Activated T-helper 2 cell treated with anti-CD3 and anti-CD28 coated beads, Interferon-gamma antibody, Interleukin-2, Interleukin-4, amounts not matched to agents 10 μg/mL and 5 μg/mL and 100 μg/mL, durations not matched to agents 14 hours and 24 hours and 36 hours (primary cell): ENCODE results near the gene IFIT3. TPM values are rescaled to one million over a fixed set of nuclear protein-coding genes. Genes with fewer than 3 reads are reported as not detected.
"Not testable (repeated sequence)": the region's sequence is repeated elsewhere in the genome, so short reads cannot be mapped to it uniquely, and the experiment has no call there.

Experiments used
- DNase-seq: peaks from one replicate; pipeline ENCODE4 v3.0.0; 2021; ENCODE audit warnings: low spot score
- H3K27ac Mint-ChIP-seq: one replicate; pipeline ENCODE4 v1.8.0; 2021; ENCODE audit warnings: mixed read lengths
- H3K27me3 Mint-ChIP-seq: one replicate; pipeline ENCODE4 v1.8.0; 2021; ENCODE audit warnings: low read depth, mixed read lengths
- H3K36me3 Mint-ChIP-seq: one replicate; pipeline ENCODE4 v1.8.0; 2021; ENCODE audit warnings: low read depth, mixed read lengths
- H3K4me1 Mint-ChIP-seq: one replicate; pipeline ENCODE4 v1.8.0; 2021; ENCODE audit warnings: low read depth, mixed read lengths
- H3K4me3 Mint-ChIP-seq: one replicate; pipeline ENCODE4 v1.8.0; 2021; ENCODE audit warnings: low read depth, mild to moderate bottlenecking, moderate library complexity, mixed read lengths
- H3K9me3 Mint-ChIP-seq: one replicate; pipeline ENCODE4 v1.8.0; 2021; ENCODE audit warnings: mixed read lengths
- intact Hi-C: fragments of 100-400 bp; cut with micrococcal nuclease; formaldehyde crosslinking; loops from one replicate; pipeline ENCODE4 v1.15.1; 2023
- total RNA-seq: library from RNA; stranded (reverse); gene quantifications from 2 replicates; pipeline ENCODE4 v1.2.3, GENCODE V29; 2022

IFIT3 gene
- total RNA-seq, 1 donor from 2014 or later: 0.94 TPM

- H3K4me1 Mint-ChIP-seq: peaks cover 15% of the 10 kb centered on the region
- H3K36me3 Mint-ChIP-seq: peaks cover 16% of the 10 kb centered on the region
- H3K4me3 Mint-ChIP-seq: no peak overlapping the region
- H3K27ac Mint-ChIP-seq: no peak overlapping the region
- H3K9me3 Mint-ChIP-seq: no peaks in the 10 kb centered on the region
- intact Hi-C loops: no loop called here
- H3K27me3 Mint-ChIP-seq: peaks cover 17% of the 10 kb centered on the region
- DNase-seq: no peak
Measured at GRCh38 chr10:89306434-89307268, 21.1 kb upstream of the IFIT3 start.

- Mint-ChIP-seq H3K4me1 (peaks cover 9% of the 10 kb centered on the region), H3K9me3 (no peaks in the 10 kb centered on the region), H3K4me3 (no peak overlapping the region), H3K36me3 (peaks cover 16% of the 10 kb centered on the region), H3K27ac (no peak overlapping the region), H3K27me3 (peaks cover 22% of the 10 kb centered on the region)
- intact Hi-C loops: no loop called here
- DNase-seq: no peak
Measured at GRCh38 chr10:89307269-89307577, 20.6 kb upstream of the IFIT3 start.

DNA sequence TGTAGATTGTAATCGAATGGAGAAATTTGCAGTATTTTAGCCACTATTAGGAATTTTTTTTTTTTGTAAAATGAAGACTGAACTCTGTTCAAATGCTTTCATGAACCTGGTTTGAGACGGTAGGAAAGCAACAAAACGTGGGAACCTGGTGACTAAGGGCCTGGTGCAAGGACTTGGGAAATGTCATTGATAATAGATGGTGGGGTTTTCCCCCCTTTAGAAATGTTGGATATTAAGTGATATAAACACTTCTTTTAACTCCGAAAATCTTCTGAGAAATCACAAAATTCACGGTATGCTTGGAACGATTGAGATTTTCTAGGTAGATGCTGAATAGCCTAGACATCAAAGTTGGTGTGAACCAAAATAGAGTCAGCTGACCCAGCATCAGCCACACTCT is 19.5 kb upstream of the IFIT3 start:
- no peak overlapping the region for H3K27ac Mint-ChIP-seq
- H3K9me3 Mint-ChIP-seq: no peaks in the 10 kb centered on the region
- peaks cover 16% of the 10 kb centered on the region for H3K36me3 Mint-ChIP-seq
- no peak for DNase-seq
- intact Hi-C loops: no loop called here
- no peak overlapping the region for H3K4me3 Mint-ChIP-seq
- H3K27me3 Mint-ChIP-seq: peaks cover 22% of the 10 kb centered on the region
- peaks cover under 1% of the 10 kb centered on the region for H3K4me1 Mint-ChIP-seq

DNA sequence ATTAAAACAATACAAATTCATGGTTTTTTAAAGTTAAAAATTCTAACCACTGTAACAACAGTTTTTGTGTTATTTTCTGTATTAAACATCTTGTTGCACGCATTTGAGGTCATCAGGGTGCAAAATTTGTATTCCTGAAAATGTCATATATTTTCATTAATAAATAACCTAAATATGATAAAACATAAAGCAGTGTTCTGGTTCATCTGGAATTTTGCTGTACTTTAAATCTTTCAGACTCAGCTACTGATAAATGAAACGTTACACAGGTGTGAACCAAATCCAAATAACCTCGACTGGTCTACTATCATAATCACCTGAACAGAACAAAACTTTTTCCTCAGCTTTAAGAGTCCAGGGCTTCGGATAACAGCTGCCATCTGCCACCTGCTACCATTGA is 19.1 kb upstream of the IFIT3 start:
- Mint-ChIP-seq H3K27ac (no peak overlapping the region), H3K4me1 (no peaks in the 10 kb centered on the region), H3K36me3 (peaks cover 16% of the 10 kb centered on the region), H3K4me3 (no peak overlapping the region), H3K9me3 (no peaks in the 10 kb centered on the region), H3K27me3 (peaks cover 24% of the 10 kb centered on the region)
- DNase-seq: no peak
- intact Hi-C loops: no loop called here

- Mint-ChIP-seq H3K4me1 (no peaks in the 10 kb centered on the region), H3K27me3 (peaks cover 19% of the 10 kb centered on the region), H3K9me3 (no peaks in the 10 kb centered on the region), H3K4me3 (no peak overlapping the region), H3K36me3 (peaks cover 16% of the 10 kb centered on the region), H3K27ac (no peak overlapping the region)
- intact Hi-C loops: no loop called here
- no peak for DNase-seq
Measured at GRCh38 chr10:89309156-89310055, 18.4 kb upstream of the IFIT3 start.

GRCh38 chr10:89310056-89310893 is 17.5 kb upstream of the IFIT3 start:
- Mint-ChIP-seq H3K9me3 (no peaks in the 10 kb centered on the region), H3K27me3 (peaks cover 17% of the 10 kb centered on the region), H3K27ac (no peak overlapping the region), H3K36me3 (peaks cover 16% of the 10 kb centered on the region), H3K4me1 (no peaks in the 10 kb centered on the region), H3K4me3 (no peak overlapping the region)
- no peak for DNase-seq
- intact Hi-C loops: no loop called here

DNA sequence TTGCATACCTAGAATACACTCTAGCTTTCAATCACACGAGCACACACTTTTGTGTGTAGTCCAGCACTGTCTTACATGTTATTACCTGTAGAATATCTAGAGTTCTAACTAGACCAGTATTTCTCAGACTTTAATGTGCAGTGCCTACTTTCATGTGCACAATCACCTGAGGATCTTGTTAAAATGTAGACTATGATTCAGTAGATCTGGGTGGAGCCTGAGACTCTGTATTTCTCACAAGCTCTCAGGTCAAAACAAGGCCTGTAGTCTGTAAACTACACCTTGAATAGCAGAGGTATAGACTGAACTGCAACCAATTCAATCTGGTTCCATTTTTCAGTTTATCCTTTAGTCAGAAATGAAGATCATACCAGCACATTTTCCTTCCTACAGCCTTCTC is 14.8 kb upstream of the IFIT3 start:
- Mint-ChIP-seq H3K27me3 (peaks cover 31% of the 10 kb centered on the region), H3K4me1 (no peaks in the 10 kb centered on the region), H3K27ac (no peak overlapping the region), H3K9me3 (peaks cover 5% of the 10 kb centered on the region), H3K4me3 (no peak overlapping the region), H3K36me3 (no peaks in the 10 kb centered on the region)
- no peak for DNase-seq
- intact Hi-C loops: no loop called here

DNA sequence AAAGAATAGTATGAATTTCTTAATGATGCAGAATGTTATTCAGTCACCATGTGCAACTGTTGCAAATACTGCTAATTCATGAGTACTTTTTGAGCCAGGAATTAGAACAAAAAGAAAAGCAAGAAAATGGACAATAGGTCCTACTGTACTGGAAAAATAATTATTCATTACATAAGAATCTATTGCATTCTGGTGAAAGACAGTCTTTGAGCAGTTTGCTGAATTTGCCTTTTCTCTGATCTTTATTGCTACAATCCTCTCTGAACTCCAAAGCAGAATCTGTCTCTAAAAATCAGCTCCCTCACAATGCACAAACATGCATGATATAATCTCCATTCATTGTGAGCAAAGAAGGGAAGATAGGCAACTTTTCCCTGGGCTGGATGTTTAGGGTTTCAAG is 13.1 kb upstream of the IFIT3 start:
- peaks cover 5% of the 10 kb centered on the region for H3K9me3 Mint-ChIP-seq
- DNase-seq: no peak
- no peak overlapping the region for H3K27ac Mint-ChIP-seq
- intact Hi-C loops: no loop called here
- H3K4me3 Mint-ChIP-seq: no peak overlapping the region
- no peaks in the 10 kb centered on the region for H3K36me3 Mint-ChIP-seq
- H3K4me1 Mint-ChIP-seq: no peaks in the 10 kb centered on the region
- H3K27me3 Mint-ChIP-seq: peaks cover 44% of the 10 kb centered on the region

DNA sequence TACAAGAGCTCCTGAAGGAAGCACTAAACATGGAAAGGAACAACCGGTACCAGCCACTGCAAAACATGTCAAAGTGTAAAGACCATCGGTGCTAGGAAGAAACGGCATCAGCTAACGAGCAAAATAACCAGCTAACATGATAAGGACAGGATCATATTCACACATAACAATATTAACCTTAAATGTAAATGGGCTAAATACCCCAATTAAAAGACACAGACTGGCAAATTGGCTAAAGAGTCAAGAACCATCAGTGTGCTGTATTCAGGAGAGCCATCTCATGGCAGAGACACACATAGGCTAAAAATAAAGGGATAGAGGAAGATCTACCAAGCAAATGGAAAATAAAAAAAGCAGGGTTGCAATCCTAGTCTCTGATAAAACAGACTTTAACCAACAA is 9.8 kb upstream of the IFIT3 start:
- intact Hi-C loops, H3K4me3 Mint-ChIP-seq, H3K27ac Mint-ChIP-seq, H3K36me3 Mint-ChIP-seq, H3K4me1 Mint-ChIP-seq, H3K9me3 Mint-ChIP-seq, DNase-seq: not testable (repeated sequence)
- peaks cover 42% of the 10 kb centered on the region for H3K27me3 Mint-ChIP-seq

- H3K4me3 Mint-ChIP-seq, DNase-seq, H3K27ac Mint-ChIP-seq, H3K36me3 Mint-ChIP-seq, H3K9me3 Mint-ChIP-seq, intact Hi-C loops: not testable (repeated sequence)
- Mint-ChIP-seq H3K4me1 (peaks cover 24% of the 10 kb centered on the region), H3K27me3 (peaks cover 46% of the 10 kb centered on the region)
Measured at GRCh38 chr10:89325081-89325480, 2.7 kb upstream of the IFIT3 start.

DNA sequence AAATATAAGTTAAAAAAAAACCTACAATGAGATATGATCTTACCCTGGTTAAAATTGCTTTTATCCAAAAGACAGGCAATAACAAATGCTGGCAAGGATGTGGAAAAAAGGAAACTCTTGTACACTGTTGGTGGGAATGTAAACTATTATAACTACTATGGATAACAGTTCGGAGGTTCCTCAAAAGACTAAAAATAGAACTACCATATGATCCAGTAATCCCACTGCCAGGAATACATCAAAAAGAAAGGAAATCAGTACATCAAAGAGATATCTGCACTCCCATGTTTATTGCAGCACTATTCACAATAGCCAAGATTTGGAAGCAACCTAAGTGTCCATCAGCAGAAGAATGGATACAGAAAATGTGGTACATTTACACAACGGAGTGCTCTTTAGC is 1.9 kb upstream of the IFIT3 start:
- DNase-seq, intact Hi-C loops, H3K27ac Mint-ChIP-seq, H3K9me3 Mint-ChIP-seq, H3K36me3 Mint-ChIP-seq, H3K4me3 Mint-ChIP-seq: not testable (repeated sequence)
- H3K4me1 Mint-ChIP-seq: peaks cover 30% of the 10 kb centered on the region
- H3K27me3 Mint-ChIP-seq: peaks cover 47% of the 10 kb centered on the region

DNA sequence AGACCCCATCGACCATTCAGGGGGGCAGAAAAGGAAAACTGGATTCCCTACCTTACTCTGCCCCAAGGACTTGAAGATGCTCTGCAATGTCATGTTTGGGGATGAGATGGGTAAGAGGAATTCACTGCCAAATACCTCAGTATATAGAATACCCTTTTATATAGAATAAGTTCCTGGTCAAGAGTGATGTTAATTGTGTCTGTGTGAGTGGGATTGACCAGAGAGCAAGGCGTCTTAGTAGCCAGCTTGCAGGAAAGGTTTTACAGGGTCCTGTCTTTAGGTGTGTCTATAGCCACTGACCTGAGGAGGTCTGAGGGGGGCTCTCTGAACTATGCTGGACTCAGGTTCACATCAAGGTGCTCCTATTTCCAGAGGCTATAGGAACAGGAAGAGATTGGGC is 1.4 kb downstream of the IFIT3 start:
- DNase-seq: no peak
- H3K9me3 Mint-ChIP-seq: peaks cover 3% of the 10 kb centered on the region
- H3K4me3 Mint-ChIP-seq: peak overlapping the region; percentile 81
- H3K27me3 Mint-ChIP-seq: peaks cover 32% of the 10 kb centered on the region
- H3K36me3 Mint-ChIP-seq: peaks cover 4% of the 10 kb centered on the region
- peaks cover 51% of the 10 kb centered on the region for H3K4me1 Mint-ChIP-seq
- intact Hi-C loops: no loop called here
- no peak overlapping the region for H3K27ac Mint-ChIP-seq
